HEK293 (cell line): ENCODE data around the gene CSF3R.
A peak's percentile ranks its signal among the peaks of the same experiment; 100 is the strongest.

Source experiments
- KLF8 ChIP-seq: fragments of 450-650 bp; formaldehyde crosslinking; IDR thresholded peaks from 2 replicates; pipeline ENCODE4 v1.5.1; 2016; ENCODE audit warnings: missing biosample characterization, missing genetic modification characterization
- MEIS1 ChIP-seq: sonication (generic); formaldehyde crosslinking; IDR thresholded peaks from 2 replicates; pipeline ENCODE4 v1.8.1; 2022; ENCODE audit warnings: missing genetic modification reagents, mild to moderate bottlenecking, borderline replicate concordance
- MYNN ChIP-seq: fragments of 450-650 bp; formaldehyde crosslinking; IDR thresholded peaks from 2 replicates; pipeline ENCODE4 v1.5.1; 2016; ENCODE audit warnings: missing biosample characterization, missing genetic modification characterization, borderline replicate concordance
- OVOL3 ChIP-seq: fragments of 450-650 bp; formaldehyde crosslinking; IDR thresholded peaks from 2 replicates; pipeline ENCODE4 v1.5.1; 2016; ENCODE audit warnings: missing biosample characterization, missing genetic modification characterization
- PRDM2 ChIP-seq: fragments of 450-650 bp; formaldehyde crosslinking; IDR thresholded peaks from 2 replicates; pipeline ENCODE4 v1.5.1; 2016; ENCODE audit warnings: missing biosample characterization, missing genetic modification characterization, borderline replicate concordance
- RBAK ChIP-seq: fragments of 450-650 bp; formaldehyde crosslinking; IDR thresholded peaks from 2 replicates; pipeline ENCODE4 v1.5.1; 2016; ENCODE audit warnings: missing biosample characterization, missing genetic modification characterization
- REST ChIP-seq: fragments of 450-650 bp; formaldehyde crosslinking; IDR thresholded peaks from 2 replicates; pipeline ENCODE4 v1.5.1; 2016; ENCODE audit warnings: missing biosample characterization, missing genetic modification characterization
- SCRT2 ChIP-seq: fragments of 450-650 bp; formaldehyde crosslinking; IDR thresholded peaks from 2 replicates; pipeline ENCODE4 v1.5.1; 2016; ENCODE audit warnings: missing biosample characterization, missing genetic modification characterization
- SP7 ChIP-seq: fragments of 450-650 bp; formaldehyde crosslinking; IDR thresholded peaks from 2 replicates; pipeline ENCODE4 v1.5.1; 2016; ENCODE audit warnings: missing biosample characterization, missing genetic modification characterization
- WT1 ChIP-seq: fragments of 450-650 bp; formaldehyde crosslinking; IDR thresholded peaks from 2 replicates; pipeline ENCODE4 v1.5.1; 2016; ENCODE audit warnings: missing biosample characterization, missing genetic modification characterization
- YY1 ChIP-seq: fragments of 450-650 bp; formaldehyde crosslinking; IDR thresholded peaks from 2 replicates; pipeline ENCODE4 v1.5.1; 2018; ENCODE audit warnings: missing biosample characterization, missing genetic modification characterization
- ZNF211 ChIP-seq: fragments of 450-650 bp; formaldehyde crosslinking; IDR thresholded peaks from 2 replicates; pipeline ENCODE4 v1.5.1; 2016; ENCODE audit warnings: low read depth, missing biosample characterization, missing genetic modification characterization
- ZNF223 ChIP-seq: fragments of 450-650 bp; formaldehyde crosslinking; IDR thresholded peaks from 2 replicates; pipeline ENCODE4 v1.5.1; 2016; ENCODE audit warnings: missing biosample characterization, missing genetic modification characterization
- ZNF266 ChIP-seq: fragments of 450-650 bp; formaldehyde crosslinking; IDR thresholded peaks from 2 replicates; pipeline ENCODE4 v1.5.1; 2016; ENCODE audit warnings: missing biosample characterization, missing genetic modification characterization, low read depth
- ZNF391 ChIP-seq: fragments of 450-650 bp; formaldehyde crosslinking; IDR thresholded peaks from 2 replicates; pipeline ENCODE4 v1.5.1; 2016; ENCODE audit warnings: low read depth, missing biosample characterization, missing genetic modification characterization, borderline replicate concordance
- ZNF416 ChIP-seq: fragments of 450-650 bp; formaldehyde crosslinking; IDR thresholded peaks from 2 replicates; pipeline ENCODE4 v1.5.1; 2016; ENCODE audit warnings: missing biosample characterization, missing genetic modification characterization
- ZNF558 ChIP-seq: fragments of 450-650 bp; formaldehyde crosslinking; IDR thresholded peaks from 2 replicates; pipeline ENCODE4 v1.5.1; 2016; ENCODE audit warnings: missing biosample characterization, missing genetic modification characterization
- ZNF610 ChIP-seq: fragments of 450-650 bp; formaldehyde crosslinking; IDR thresholded peaks from 2 replicates; pipeline ENCODE4 v1.5.1; 2016; ENCODE audit warnings: missing biosample characterization, missing genetic modification characterization, borderline replicate concordance
- ZNF629 ChIP-seq: fragments of 450-650 bp; formaldehyde crosslinking; IDR thresholded peaks from 2 replicates; pipeline ENCODE4 v1.5.1; 2017; ENCODE audit warnings: missing biosample characterization, missing genetic modification characterization
- ZNF658 ChIP-seq: fragments of 450-650 bp; formaldehyde crosslinking; IDR thresholded peaks from 2 replicates; pipeline ENCODE4; 2016; ENCODE audit warnings: missing biosample characterization, missing genetic modification characterization
- ZNF677 ChIP-seq: fragments of 450-650 bp; IDR thresholded peaks from 2 replicates; pipeline ENCODE4 v1.5.0; 2018; ENCODE audit warnings: missing biosample characterization, mild to moderate bottlenecking, missing genetic modification characterization, moderate library complexity
- ZNF704 ChIP-seq: fragments of 450-650 bp; formaldehyde crosslinking; IDR thresholded peaks from 2 replicates; pipeline ENCODE4 v1.5.1; 2016; ENCODE audit warnings: missing biosample characterization, missing genetic modification characterization
- ZNF837 ChIP-seq: fragments of 450-650 bp; formaldehyde crosslinking; IDR thresholded peaks from 2 replicates; pipeline ENCODE4 v1.5.1; 2016; ENCODE audit warnings: missing biosample characterization, missing genetic modification characterization
- TF ChIP-seq, protein P1 (sequence below): fragments of 450-650 bp; formaldehyde crosslinking; IDR thresholded peaks from 2 replicates; pipeline ENCODE4 v1.5.1; 2017; ENCODE audit warnings: missing biosample characterization, missing genetic modification characterization
- TF ChIP-seq, protein P2 (sequence below): fragments of 450-650 bp; formaldehyde crosslinking; IDR thresholded peaks from 2 replicates; pipeline ENCODE4 v1.5.1; 2016; ENCODE audit warnings: missing biosample characterization, missing genetic modification characterization

CSF3R gene

GRCh38 chr1:36450270-36450918 lies 32.3 kb downstream of the CSF3R start, which contains the start of gene OSCP1 (continued):
- TF ChIP-seq PRDM2 (tag by site-specific recombination), result no peak
- TF ChIP-seq YY1 (tag by site-specific recombination), result no peak
- TF ChIP-seq REST (tag by site-specific recombination), result no peak
- no peak for TF ChIP-seq RBAK (tag by site-specific recombination)
- no peak for TF ChIP-seq ZNF837 (tag by site-specific recombination)
- TF ChIP-seq SP7 (tag by site-specific recombination), result peak; percentile 64
- TF ChIP-seq ZNF266 (tag by site-specific recombination), result no peak
- TF ChIP-seq MYNN (tag by site-specific recombination), result peak; percentile 14; the same call in 1 of the 2 replicates
- TF ChIP-seq ZNF416 (tag by site-specific recombination), result no peak
- no peak for TF ChIP-seq ZNF211 (tag by site-specific recombination)
- TF ChIP-seq MEIS1, result no peak
- no peak for TF ChIP-seq WT1
- TF ChIP-seq OVOL3, result no peak
- no peak for TF ChIP-seq ZNF558
- TF ChIP-seq ZNF391 (tag by site-specific recombination), result no peak
- TF ChIP-seq ZNF610 (tag by site-specific recombination), result no peak
- TF ChIP-seq ZNF677 (tag by site-specific recombination), result no peak
- no peak for TF ChIP-seq SCRT2 (tag by site-specific recombination)
- TF ChIP-seq, protein P1, sequence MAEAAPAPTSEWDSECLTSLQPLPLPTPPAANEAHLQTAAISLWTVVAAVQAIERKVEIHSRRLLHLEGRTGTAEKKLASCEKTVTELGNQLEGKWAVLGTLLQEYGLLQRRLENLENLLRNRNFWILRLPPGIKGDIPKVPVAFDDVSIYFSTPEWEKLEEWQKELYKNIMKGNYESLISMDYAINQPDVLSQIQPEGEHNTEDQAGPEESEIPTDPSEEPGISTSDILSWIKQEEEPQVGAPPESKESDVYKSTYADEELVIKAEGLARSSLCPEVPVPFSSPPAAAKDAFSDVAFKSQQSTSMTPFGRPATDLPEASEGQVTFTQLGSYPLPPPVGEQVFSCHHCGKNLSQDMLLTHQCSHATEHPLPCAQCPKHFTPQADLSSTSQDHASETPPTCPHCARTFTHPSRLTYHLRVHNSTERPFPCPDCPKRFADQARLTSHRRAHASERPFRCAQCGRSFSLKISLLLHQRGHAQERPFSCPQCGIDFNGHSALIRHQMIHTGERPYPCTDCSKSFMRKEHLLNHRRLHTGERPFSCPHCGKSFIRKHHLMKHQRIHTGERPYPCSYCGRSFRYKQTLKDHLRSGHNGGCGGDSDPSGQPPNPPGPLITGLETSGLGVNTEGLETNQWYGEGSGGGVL (tag by site-specific recombination), result no peak
- TF ChIP-seq ZNF223 (tag by site-specific recombination), result no peak
- no peak; the same call in 1 of the 2 replicates for TF ChIP-seq ZNF704
- no peak for TF ChIP-seq ZNF658
- TF ChIP-seq KLF8 (tag by site-specific recombination), result peak; percentile 73
- TF ChIP-seq, protein P2, sequence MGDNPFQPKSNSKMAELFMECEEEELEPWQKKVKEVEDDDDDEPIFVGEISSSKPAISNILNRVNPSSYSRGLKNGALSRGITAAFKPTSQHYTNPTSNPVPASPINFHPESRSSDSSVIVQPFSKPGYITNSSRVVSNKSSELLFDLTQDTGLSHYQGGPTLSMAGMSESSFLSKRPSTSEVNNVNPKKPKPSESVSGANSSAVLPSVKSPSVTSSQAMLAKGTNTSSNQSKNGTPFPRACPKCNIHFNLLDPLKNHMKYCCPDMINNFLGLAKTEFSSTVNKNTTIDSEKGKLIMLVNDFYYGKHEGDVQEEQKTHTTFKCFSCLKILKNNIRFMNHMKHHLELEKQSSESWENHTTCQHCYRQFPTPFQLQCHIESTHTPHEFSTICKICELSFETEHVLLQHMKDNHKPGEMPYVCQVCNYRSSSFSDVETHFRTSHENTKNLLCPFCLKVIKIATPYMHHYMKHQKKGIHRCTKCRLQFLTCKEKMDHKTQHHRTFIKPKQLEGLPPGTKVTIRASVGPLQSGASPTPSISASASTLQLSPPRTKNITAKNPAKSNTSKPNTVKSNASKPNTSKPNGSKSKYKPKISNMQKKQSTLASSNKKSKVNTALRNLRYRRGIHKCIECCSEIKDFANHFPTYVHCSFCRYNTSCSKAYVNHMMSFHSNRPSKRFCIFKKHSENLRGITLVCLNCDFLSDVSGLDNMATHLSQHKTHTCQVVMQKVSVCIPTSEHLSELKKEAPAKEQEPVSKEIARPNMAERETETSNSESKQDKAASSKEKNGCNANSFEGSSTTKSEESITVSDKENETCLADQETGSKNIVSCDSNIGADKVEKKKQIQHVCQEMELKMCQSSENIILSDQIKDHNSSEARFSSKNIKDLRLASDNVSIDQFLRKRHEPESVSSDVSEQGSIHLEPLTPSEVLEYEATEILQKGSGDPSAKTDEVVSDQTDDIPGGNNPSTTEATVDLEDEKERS (tag by site-specific recombination), result no peak
- TF ChIP-seq ZNF629 (tag by site-specific recombination), result peak; percentile 82
